IMR-90 (cell line): ENCODE results near the gene TAX1BP1.

Experiments used
- CTCF ChIP-seq: conservative IDR thresholded peaks from 2 replicates; pipeline ENCODE4 v1.5.1; 2012; ENCODE audit warnings: mild to moderate bottlenecking, low read depth, low read length, improper control_type of control experiment
- POLR2A ChIP-seq: IDR thresholded peaks from 2 replicates; pipeline ENCODE4 v1.6.1; 2012; ENCODE audit warnings: mild to moderate bottlenecking, low read depth, low read length

GRCh38 chr7:27751888-27752660 is 12.1 kb downstream of the TAX1BP1 start:
- TF ChIP-seq CTCF (no peak), POLR2A (no peak)
